Right lobe of liver (tissue), 6 donors: ENCODE results near the gene CACNA2D2. TPM values are rescaled to one million over a fixed set of nuclear protein-coding genes. Genes with fewer than 3 reads are reported as not detected.

Experiments
- ATAC-seq, 4 donors: fragments of 200-7000 bp; cut with Tn5 transposase; one replicate each; pipeline ENCODE4 v1.9.1; 2020; ENCODE audit warnings: mild to moderate bottlenecking in 4 of 4, moderate library complexity in 4 of 4
- DNase-seq, 3 donors: peaks; one replicate each; pipeline ENCODE4 v3.0.0-alpha.2; 2020
- H3K27ac ChIP-seq, 3 donors: fragments of 200-600 bp; one replicate each; pipeline ENCODE4 v1.8.0; 2022
- H3K27me3 ChIP-seq, 2 donors: fragments of 200-600 bp; one replicate each; pipeline ENCODE4 v1.8.0; 2022
- H3K36me3 ChIP-seq, 4 donors: fragments of 200-600 bp; sonication (generic) in 1 of 4; one replicate each; pipeline versions ENCODE4 v1.5.1 to v1.8.0; 2017 to 2022; ENCODE audit warnings: control low read depth in 1 of 4
- H3K4me1 ChIP-seq, 4 donors: fragments of 200-600 bp; sonication (generic) in 1 of 4; one replicate each; pipeline versions ENCODE4 v1.5.1 to v1.8.0; 2017 to 2022; ENCODE audit warnings: control low read depth in 1 of 4
- H3K4me3 ChIP-seq, 3 donors: fragments of 200-600 bp; one replicate each; pipeline ENCODE4 v1.8.0; 2022
- H3K9me3 ChIP-seq, 4 donors: fragments of 200-600 bp; sonication (generic) in 1 of 4; one replicate each; pipeline versions ENCODE4 v1.5.1 to v1.8.0; 2017 to 2022; ENCODE audit warnings: control low read depth in 1 of 4
- POLR2A ChIP-seq: fragments of 450-650 bp; IDR thresholded peaks from one replicate; pipeline ENCODE4 v1.6.1; 2017; ENCODE audit warnings: antibody characterized with exemption, mild to moderate bottlenecking
- WGBS: methylation state at CpG from one replicate; pipeline ENCODE4 v1.1.6; 2018; ENCODE audit warnings: low coverage, low lambda C conversion rate; ENCODE audit not compliant: insufficient coverage; ENCODE audit errors: missing lambda C conversion rate; 5-methylcytosine and 5-hydroxymethylcytosine counted together
- intact Hi-C, 2 donors: fragments of 100-400 bp; cut with DNase I; formaldehyde crosslinking; loops; one replicate each; pipeline versions ENCODE4 v1.11.2 to v1.14.1; 2022
- total RNA-seq, 6 experiments: library from RNA; depleted of rRNA in 2 of 6; stranded (reverse); fragments of >200 nt in 2 of 6; fragmentation: NEBNext Ultra II Directional in 3 of 6; extraction: Animal tissue kit (Norgen Biotek cat#: 25700) in 3 of 6; gene quantifications; one replicate each; pipeline versions ENCODE4 v1.1.0 to v1.2.4, GENCODE V29; 2016 to 2023
- TF ChIP-seq, protein P1 (sequence below), 4 donors: fragments of 200-600 bp in 3 of 4; fragments of 450-650 bp in 1 of 4; IDR thresholded peaks; one replicate each; pipeline versions ENCODE4 v1.5.1 to v1.8.0; 2016 to 2022; ENCODE audit warnings: antibody characterized with exemption in 4 of 4, mild to moderate bottlenecking in 2 of 4
- donor health status: DM: no; HTN: yes; CAD: no.
- donor health status: DM: no; HTN: no; CAD: no.
- donor health status: DM: no; HTN: no; CAD: no.
- donor health status: DM: no; HTN: yes; CAD: no.
- donor health status: DM: no; HTN: yes; CAD: no.

CACNA2D2 gene
- total RNA-seq, 6 experiments from 2014 or later, result 0.06 to 0.39 (median 0.26) TPM; not detected in 1

- Histone ChIP-seq H3K4me3 (no peak overlapping the region), H3K4me1 (no peaks in the 10 kb centered on the region), H3K9me3 (no peaks in the 10 kb centered on the region), H3K27ac (no peak overlapping the region), H3K36me3 (no peaks in the 10 kb centered on the region), H3K27me3 (no peaks in the 10 kb centered on the region)
- no peak for ATAC-seq
- intact Hi-C loops, result no loop called here
- 100% methylated on average over 1 of the region's 11 CpGs for WGBS
- no peak for DNase-seq
- TF ChIP-seq, protein P1, sequence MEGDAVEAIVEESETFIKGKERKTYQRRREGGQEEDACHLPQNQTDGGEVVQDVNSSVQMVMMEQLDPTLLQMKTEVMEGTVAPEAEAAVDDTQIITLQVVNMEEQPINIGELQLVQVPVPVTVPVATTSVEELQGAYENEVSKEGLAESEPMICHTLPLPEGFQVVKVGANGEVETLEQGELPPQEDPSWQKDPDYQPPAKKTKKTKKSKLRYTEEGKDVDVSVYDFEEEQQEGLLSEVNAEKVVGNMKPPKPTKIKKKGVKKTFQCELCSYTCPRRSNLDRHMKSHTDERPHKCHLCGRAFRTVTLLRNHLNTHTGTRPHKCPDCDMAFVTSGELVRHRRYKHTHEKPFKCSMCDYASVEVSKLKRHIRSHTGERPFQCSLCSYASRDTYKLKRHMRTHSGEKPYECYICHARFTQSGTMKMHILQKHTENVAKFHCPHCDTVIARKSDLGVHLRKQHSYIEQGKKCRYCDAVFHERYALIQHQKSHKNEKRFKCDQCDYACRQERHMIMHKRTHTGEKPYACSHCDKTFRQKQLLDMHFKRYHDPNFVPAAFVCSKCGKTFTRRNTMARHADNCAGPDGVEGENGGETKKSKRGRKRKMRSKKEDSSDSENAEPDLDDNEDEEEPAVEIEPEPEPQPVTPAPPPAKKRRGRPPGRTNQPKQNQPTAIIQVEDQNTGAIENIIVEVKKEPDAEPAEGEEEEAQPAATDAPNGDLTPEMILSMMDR (IDR thresholded peaks at IDR 0.05), result no peak
- TF ChIP-seq POLR2A, result no peak
These were observed 9.8 kb downstream of the CACNA2D2 start for GRCh38 chr3:50493623-50494022.

GRCh38 chr3:50493086-50493485 lies 10.3 kb downstream of the CACNA2D2 start:
- ATAC-seq, result no peak
- TF ChIP-seq, protein P1 (IDR thresholded peaks at IDR 0.05), result no peak
- TF ChIP-seq POLR2A, result no peak
- whole genome bisulfite sequencing, result 79% methylated on average over 2 of the region's 4 CpGs
- Histone ChIP-seq H3K4me1 (no peaks in the 10 kb centered on the region), H3K4me3 (no peak overlapping the region), H3K36me3 (no peaks in the 10 kb centered on the region), H3K27ac (no peak overlapping the region), H3K9me3 (no peaks in the 10 kb centered on the region), H3K27me3 (no peaks in the 10 kb centered on the region)
- DNase-seq, result no peak
- intact Hi-C loops, result no loop called here

DNA sequence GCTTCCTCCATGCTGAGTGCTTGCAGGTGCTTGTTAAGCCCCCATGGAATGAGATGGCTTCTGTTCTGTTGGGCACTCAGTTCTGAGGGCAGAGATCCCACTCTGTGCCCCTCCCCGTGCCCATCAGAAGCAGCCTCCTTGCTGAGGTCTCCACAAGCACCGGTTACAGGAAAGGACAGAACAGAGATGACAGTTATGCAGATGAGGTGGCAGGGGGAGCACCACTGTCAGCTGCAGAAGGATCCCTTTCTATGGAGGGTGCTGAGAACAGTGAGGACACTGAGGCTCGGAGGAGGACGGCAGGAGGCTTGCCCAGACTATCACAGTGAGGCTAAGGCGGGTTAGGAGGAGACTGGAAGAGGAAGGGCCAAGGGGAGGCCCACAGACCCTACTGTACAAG lies 12.4 kb downstream of the CACNA2D2 start:
- H3K27me3 ChIP-seq, result no peaks in the 10 kb centered on the region
- ATAC-seq (no peak), DNase-seq (no peak)
- H3K27ac ChIP-seq, result no peak overlapping the region
- H3K36me3 ChIP-seq, result no peaks in the 10 kb centered on the region
- intact Hi-C loops, result no loop called here
- no peaks in the 10 kb centered on the region for H3K4me1 ChIP-seq
- TF ChIP-seq, protein P1 (IDR thresholded peaks at IDR 0.05), result no peak
- TF ChIP-seq POLR2A, result no peak
- no peak overlapping the region for H3K4me3 ChIP-seq
- H3K9me3 ChIP-seq, result no peaks in the 10 kb centered on the region
- WGBS, result 61% methylated on average over 3 of the region's 5 CpGs

- WGBS, result no CpG with 5 or more reads among the region's 1 CpG
- ATAC-seq (no peak), DNase-seq (no peak)
These were observed 13.0 kb downstream of the CACNA2D2 start for GRCh38 chr3:50490424-50490823.

More at GRCh38 chr3:50490424-50490823, 13.0 kb downstream of the CACNA2D2 start:
- Histone ChIP-seq H3K4me3 (no peak overlapping the region), H3K4me1 (no peaks in the 10 kb centered on the region), H3K36me3 (no peaks in the 10 kb centered on the region), H3K9me3 (no peaks in the 10 kb centered on the region), H3K27ac (no peak overlapping the region), H3K27me3 (no peaks in the 10 kb centered on the region)
- TF ChIP-seq, protein P1 (IDR thresholded peaks at IDR 0.05), result no peak
- intact Hi-C loops, result no loop called here
